GM12891 (cell line): ENCODE measurements around the gene TRAF3.

ENCODE experiments used
- POLR2A ChIP-seq: IDR thresholded peaks from 2 replicates; pipeline ENCODE4 v1.6.1; 2011; ENCODE audit warnings: low read depth, low read length, control low read depth
- POLR2AphosphoS5 ChIP-seq: IDR thresholded peaks from 2 replicates; pipeline ENCODE4 v1.6.1; 2011; ENCODE audit warnings: low read depth, low read length, control low read depth
- SPI1 ChIP-seq: IDR thresholded peaks from 2 replicates; pipeline ENCODE4 v1.6.1; 2011; ENCODE audit warnings: low read depth, low read length, control low read depth
- TAF1 ChIP-seq: IDR thresholded peaks from 2 replicates; pipeline ENCODE4 v1.6.1; 2011; ENCODE audit warnings: low read depth, low read length, control low read depth

DNA sequence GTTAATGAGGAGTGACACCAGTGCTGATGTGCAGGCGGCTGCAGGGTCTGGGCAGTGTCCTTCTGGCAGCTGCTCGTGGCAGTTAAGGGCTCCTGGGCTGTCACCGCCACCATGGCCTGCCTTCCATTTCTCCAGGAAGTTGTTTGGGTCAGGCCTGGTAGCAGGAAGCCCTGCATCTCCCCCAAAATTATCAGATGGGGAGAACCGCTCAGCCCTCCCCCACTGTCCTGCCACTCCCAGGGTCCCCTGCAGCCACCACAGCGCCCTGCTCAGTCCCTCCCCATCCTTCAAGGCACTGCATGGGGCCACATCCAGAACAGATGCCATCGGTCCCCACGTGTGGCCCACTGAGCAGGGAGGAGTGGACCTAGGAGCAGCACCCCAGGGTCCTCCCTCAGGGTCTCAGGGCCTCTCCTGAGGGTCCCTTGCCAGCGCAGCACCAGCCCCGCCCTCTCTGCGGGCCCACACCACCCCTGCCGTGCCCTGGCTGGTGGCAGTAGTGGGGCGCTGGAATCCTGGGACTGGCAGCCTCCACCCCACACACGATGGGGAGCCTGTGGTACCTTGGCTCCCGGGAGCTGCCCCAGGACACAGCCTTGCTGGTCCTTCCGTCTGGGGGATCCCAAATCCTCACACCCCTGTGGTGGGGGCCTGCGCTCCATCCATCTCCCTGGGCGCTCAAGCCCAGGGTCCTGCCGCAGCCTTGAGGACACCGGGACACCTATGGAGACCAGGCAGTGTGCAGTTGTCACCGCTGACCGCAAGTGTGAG, 134.9 kb downstream of the TRAF3 start:
- TF ChIP-seq POLR2A (no peak; the same call in 1 of the 2 replicates), POLR2AphosphoS5 (no peak; the same call in none of the 2 replicates), TAF1 (no peak), SPI1 (no peak)
